Activated CD4-positive, alpha-beta T cell treated with anti-CD3 and anti-CD28 coated beads, Interleukin-2, amount 50 U/mL, for 24 hours (primary cell): ENCODE data around the gene ADCY1.

ENCODE experiments used
- DNase-seq, 2 donors: peaks; one replicate each; pipeline ENCODE4 v3.0.0-alpha.2; 2020; ENCODE audit warnings: low read depth in 1 of 2, low spot score in 1 of 2

Gene ADCY1

DNA sequence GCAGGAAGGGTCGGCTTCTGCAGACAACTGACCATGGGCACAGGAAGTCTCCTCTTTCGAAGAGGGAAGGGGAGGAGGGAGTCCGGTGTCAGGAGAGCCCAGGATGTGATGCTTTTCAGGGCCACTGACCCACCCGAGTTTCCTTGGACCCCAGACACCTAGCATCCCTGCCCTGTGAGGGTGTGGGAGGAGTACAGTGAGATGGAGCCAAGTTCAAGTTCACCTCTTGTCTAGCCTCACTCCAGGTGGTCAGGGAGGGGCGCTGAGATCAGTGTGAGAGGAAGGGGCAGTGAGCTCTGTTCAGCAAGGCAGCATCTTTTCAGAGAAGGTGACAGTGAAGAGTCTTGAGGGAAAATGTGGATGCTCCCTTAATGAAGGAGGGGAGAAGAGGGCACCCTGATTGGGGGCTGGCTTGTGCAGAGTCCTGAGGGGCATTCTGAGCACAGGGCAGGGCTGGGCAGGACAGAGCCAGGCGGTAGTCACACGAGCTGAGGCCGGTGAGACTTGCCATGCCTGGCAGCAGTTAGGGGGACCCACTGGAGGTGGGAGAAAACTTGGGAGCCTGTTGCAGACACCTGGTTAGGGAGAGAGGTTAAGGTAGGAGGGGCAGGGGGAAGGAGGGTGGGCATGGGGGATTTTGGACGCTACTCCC lies 49.7 kb downstream of the ADCY1 start:
- no peak for DNase-seq

DNA sequence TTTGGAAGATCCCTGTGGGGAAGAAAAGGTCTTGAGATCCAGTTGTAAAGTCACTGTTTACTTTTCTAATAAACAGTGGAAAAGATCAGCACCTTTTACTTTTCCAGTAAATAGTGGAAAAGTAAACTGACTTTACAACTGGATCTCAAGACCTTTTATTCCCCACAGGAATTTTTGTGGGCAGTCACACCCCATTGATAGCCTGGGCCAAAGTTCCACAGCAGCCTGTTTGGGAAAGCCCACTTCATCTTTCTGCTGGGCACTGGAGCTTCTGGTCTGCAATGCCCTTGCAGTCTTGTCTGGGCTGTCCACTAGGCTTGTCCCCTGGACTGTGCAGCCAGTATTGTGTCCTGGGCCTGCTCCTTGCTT lies 50.2 kb downstream of the ADCY1 start:
- DNase-seq = no peak

GRCh38 chr7:45625067-45625466 lies 50.9 kb downstream of the ADCY1 start:
- DNase-seq = no peak

DNA sequence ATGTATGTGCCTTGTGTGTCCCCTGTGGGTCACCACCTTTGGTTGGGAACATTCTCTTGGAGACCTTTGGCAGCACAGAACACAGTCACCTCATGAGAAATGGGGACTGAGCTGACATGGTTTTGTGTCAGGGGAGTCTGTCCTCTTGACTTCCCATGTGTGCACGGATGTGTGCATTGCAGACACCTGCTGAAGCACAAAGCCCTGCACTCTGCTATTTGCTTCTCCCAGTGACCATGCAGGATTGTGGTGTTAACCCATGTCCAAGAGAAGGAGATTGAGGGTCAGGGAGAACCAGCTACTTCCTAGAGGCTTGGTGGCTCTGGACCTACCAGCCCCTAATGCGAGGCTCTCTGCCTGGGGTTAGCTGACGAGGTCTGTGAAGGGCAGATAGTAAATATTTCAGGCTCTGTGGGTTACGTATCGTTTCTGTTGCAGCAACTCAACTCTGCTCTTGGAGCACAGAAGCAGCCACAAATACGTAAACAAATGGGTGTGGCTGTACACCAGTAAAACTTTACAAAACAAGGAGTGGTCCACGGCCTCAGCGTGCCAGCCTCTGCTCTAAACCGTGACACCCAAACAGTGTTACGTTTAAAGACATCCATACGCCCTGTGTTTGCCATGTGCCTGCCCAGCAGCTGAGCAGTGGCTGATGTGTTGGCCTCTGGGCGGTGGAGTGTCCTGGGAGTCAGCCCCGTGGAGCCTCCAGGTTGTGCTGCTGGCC lies 51.7 kb downstream of the ADCY1 start:
- no peak for DNase-seq

DNA sequence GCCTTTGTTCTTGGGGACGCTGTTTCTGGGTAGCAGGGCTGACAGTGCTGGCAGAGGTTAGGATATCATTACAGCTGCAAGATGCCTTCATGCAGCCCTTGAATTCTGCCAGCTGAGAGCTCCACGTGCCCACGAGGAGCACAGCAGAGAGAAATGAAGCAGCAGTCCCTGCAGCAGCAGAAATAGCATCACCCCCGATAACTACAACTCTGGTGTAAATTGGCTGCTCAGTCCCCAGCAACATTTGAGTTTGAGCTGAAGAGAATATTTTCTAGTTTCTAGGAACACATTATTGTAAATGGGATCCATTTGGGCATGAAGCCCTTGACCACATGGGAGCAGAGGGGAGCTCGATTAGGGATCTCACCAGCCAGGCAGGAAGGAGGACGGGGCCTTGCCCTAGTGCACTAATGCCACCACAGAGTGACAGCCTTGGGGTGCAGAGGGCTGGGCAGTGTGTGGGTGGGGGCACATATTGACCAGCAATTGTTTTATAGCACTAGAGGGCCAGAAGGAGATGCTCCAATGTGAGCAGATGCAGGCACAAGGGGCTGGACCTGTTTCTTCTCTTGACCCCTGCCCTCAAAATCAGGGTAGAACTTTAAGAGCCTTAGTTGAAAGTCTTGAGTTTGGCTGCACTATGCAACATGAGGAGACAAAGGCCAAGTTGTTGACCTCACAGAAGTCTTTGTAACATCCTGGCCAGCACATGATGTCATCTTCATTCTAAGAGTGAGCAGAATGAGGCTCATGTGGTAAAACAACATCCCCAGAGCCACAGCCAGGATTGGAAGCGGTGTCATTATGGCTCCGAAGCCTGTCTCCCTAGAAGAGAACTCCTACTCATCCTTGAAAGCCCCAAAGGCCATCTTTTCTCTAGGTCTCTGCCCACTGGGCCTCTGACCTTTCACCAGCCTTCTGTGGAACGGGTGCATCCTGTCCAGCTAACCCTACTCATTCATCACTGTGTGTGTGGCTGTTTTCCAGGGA lies 52.6 kb downstream of the ADCY1 start:
- DNase-seq = no peak

DNA sequence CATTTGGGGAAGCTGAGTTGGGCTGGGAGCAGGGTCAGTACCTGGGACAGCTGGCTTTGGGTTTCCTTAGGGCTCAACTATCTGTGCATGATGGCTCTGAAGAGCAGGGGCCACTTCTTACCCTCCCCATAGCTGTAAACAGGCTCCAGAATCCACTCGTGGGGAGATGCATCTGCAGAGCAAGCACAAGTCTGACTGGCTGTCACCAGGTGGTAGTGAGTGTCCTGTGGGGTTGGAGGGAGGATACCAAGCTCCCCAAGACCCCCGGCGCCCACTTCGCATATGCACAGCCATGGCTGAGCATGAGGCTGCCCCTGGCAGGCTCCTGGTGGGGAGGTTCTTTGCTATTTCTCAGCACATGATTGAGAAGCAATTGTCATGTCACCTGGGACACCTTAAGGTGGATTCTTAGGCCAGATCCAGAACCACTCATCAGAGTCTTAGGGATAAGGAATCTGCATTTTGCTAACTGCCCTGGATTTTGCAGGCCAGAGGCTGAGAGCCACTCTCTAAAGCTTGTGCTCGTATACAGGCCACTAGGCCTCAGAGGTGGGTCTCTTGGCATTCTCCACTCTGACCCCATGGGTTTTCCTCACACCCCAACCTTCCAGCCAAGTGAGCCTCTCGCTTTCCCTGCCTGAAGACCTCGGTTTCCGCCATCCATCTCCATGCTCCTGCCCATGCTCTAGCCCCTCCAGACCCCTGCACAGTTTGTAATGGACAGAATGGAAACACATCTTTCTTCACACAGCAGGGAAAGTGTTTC lies 53.7 kb downstream of the ADCY1 start:
- DNase-seq = no peak

- DNase-seq = no peak
These were observed 57.4 kb downstream of the ADCY1 start for GRCh38 chr7:45631569-45631968.

- DNase-seq = no peak
These were observed 62.6 kb downstream of the ADCY1 start for GRCh38 chr7:45636733-45637132.

GRCh38 chr7:45638916-45639315 lies 64.7 kb downstream of the ADCY1 start:
- DNase-seq = no peak

- DNase-seq = no peak
These were observed 67.9 kb downstream of the ADCY1 start for GRCh38 chr7:45642044-45642443.

- no peak for DNase-seq
These were observed 69.5 kb downstream of the ADCY1 start for GRCh38 chr7:45643630-45644029.

DNA sequence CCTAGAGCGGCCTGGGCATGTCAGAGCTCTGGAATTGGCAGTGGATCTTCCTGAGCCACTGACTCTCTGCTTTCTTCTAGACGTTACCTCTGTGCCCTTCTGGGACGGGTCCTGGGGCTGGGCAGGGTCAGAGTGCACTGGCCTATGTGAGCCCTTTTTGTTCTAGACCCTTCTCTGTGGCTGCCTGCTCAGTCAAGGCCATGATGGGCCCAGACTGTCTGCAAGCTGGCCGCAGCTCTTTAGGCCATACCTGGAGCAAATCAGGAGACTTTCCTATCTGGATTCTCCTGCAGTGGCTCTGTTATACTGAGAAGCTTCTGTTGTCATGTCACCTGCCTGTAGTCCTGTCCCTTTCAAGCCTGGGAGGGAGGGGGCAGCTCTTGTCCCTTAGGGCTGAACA lies 70.1 kb downstream of the ADCY1 start:
- DNase-seq = no peak

DNA sequence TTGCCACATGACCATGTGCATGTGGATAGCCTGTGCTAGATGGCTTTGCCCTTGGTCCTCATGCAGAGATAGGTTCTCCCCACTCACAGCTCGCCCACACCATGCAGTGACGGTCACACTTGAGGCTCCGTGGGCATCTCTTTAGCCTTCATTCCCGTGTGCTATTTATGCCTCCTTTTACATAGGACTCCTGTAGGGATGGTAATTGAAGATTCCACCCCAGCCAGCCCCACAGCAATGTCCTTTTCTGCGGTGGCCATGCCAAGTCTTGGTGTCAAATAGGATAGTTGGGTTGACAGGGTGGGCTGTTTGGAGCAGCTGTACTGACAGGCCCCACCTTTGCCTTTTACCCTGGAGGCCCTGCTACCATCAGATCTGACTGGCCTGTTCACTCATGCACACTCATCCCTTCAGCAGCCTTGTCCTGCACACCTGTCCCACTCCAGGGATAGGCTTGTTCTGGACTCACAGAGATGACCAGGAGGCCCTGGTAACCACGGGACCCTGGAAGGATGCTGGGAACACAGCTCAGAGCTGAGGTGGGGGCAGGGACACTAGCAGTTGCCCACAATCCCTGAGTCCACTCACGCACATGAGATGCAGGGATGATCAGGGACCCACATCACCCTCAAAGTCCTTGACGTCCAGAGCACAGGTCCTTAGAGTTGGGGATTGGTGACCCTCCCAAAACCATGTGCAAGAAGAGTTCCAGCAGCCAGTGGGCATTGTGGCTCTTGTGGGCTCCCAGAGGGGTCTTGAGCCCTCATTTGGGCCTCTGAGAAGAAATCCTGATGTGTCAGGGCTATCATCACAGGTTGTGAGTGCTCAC lies 71.2 kb downstream of the ADCY1 start:
- DNase-seq = no peak

DNA sequence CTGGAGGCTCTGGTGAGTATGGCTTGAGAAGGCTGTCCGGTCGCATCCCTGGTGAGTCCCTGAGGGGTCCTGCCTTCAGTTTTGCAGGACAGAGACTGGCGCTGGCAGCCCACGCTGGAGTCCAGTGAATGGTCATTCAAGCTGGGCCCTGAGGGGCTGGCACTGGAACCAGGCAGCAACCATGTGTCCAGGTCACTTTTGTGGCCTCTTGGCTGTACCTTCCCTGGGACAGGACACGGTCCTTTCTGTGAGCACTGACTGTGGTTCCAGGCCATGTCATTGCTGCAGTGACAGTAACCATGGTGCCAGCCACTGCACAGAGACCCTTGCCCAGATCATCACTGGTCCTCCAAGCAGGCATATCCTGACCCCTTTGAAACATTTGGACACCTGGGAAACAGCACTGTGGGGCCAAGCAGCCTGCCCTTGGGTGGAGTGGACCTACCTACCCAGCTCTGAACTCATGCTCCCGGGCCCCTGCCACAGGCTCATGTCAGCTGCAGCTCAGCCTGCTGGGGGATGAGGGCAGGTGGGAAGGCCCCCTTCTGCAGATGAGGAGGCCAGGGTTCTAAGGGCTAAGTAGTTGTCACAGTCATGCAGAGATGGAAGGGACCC lies 72.1 kb downstream of the ADCY1 start:
- DNase-seq = no peak

DNA sequence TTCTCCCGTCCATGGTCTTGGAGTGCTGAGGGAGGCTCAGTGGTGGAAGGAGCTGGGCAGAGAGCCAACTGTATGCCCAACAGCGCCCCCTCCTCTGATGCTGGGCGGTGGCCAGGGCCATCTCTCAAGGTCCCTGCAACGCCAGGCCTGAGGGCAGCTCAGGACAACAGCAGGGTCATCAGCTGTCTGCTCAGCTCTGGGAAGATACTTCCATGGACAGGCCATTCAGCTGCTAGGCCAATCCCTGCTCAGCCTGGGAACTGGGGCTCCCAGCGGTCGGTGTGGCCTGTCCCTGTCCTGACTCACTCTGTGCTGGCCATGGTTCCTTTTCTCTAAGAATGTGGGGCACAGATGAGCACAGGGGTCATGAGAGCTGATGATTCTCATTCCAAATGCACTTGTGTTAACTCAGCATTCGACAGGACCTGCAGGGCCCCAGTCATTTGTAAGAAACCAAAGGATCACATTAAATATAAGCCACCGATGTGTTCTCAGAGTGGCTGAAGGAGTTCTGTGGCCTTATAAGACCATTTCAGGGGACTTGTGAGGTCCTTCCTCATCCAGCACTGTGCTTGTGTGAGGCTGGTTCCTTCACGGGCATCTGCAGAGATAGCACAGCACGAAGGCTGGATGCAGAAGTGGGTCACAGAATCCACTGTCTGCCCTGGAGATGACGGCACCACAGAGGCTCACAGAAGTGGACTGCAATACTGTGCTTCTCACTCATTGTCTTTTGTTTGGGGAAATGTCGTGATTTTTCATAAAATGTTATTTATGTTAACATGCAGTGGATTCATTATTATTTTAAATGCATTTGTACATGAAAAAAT lies 73.0 kb downstream of the ADCY1 start:
- no peak for DNase-seq

DNA sequence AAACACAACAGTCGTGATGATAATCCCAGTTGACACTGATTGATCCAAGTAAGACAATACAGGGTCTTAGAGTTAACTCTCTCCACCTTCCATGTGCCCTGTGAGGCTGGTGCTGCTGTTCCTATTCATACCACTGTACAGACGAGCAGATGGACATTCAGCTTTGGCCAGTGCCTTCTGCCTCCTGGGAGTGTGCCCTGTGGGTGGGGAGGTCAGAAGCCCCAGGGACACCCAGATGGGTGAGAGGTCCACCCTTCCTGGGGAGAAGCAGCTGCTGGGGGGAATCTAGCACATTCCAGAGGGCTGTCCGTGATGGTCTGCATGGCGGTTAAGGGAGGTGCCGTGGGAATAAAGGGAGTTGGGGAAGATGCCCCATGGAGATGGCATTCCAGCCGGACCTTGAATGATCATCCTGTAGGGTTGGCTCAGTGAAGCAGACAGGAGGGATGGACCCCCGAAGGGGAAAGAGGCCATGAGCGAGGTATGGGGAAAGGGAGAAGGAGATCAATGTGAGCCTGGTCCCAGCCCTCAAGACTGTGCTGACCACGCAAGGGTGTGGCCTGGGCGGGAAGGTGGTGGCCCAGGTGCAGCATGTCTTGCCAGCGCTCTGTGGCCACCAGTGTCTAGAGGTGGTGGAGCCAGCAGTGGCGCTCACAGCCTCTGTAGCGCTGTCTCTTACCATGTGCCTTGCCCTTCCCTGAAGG lies 74.0 kb downstream of the ADCY1 start:
- no peak for DNase-seq

GRCh38 chr7:45648671-45648995 lies 74.5 kb downstream of the ADCY1 start:
- DNase-seq = no peak

- no peak for DNase-seq
These were observed 75.6 kb downstream of the ADCY1 start for GRCh38 chr7:45649560-45650346.
